ENCODE data around the gene NUP93. TPM values are rescaled to one million over a fixed set of nuclear protein-coding genes. Genes with fewer than 3 reads are reported as not detected.

Gene NUP93
- total and polyA plus RNA-seq, 2 of the 8 experiments (the other 6 are each of a cell fraction or from before 2014, with no cell fraction given) = 147 to 201 TPM

DNA sequence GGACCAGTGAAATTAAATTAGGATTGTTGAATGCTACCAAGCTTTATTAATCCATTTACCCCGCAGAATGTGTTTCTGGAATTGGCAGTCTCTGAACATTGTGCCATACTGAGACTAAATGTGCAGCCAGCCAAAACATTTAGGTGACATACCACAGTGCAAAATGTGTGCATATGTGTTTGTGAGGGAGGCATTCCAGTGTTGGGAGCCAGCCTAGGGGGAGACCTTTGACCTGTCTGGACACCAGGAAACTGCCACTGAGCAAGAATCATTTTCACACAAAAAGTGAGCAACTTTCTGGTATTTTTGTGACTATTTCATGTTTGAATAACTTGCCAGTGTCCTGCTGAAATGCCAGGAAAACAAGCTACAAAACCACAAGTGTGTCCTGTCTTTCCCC is 70.4 kb downstream of the NUP93 start (continued):
- TF ChIP-seq ASH2L (IDR thresholded peaks at IDR 0.05; ENCODE audit: low read length) (no peak), BRCA1 (IDR thresholded peaks at IDR 0.05; ENCODE audit: low read depth, low read length) (no peak), CBX8 (IDR thresholded peaks at IDR 0.05; ENCODE audit: borderline replicate concordance, low read depth, low read length) (no peak), POU5F1 (IDR thresholded peaks at IDR 0.05; ENCODE audit: low read depth, low read length) (no peak), ZNF274 (IDR thresholded peaks at IDR 0.05; ENCODE audit: borderline replicate concordance, extremely low read depth, low read length) (no peak)
- TF ChIP-seq, protein P1, sequence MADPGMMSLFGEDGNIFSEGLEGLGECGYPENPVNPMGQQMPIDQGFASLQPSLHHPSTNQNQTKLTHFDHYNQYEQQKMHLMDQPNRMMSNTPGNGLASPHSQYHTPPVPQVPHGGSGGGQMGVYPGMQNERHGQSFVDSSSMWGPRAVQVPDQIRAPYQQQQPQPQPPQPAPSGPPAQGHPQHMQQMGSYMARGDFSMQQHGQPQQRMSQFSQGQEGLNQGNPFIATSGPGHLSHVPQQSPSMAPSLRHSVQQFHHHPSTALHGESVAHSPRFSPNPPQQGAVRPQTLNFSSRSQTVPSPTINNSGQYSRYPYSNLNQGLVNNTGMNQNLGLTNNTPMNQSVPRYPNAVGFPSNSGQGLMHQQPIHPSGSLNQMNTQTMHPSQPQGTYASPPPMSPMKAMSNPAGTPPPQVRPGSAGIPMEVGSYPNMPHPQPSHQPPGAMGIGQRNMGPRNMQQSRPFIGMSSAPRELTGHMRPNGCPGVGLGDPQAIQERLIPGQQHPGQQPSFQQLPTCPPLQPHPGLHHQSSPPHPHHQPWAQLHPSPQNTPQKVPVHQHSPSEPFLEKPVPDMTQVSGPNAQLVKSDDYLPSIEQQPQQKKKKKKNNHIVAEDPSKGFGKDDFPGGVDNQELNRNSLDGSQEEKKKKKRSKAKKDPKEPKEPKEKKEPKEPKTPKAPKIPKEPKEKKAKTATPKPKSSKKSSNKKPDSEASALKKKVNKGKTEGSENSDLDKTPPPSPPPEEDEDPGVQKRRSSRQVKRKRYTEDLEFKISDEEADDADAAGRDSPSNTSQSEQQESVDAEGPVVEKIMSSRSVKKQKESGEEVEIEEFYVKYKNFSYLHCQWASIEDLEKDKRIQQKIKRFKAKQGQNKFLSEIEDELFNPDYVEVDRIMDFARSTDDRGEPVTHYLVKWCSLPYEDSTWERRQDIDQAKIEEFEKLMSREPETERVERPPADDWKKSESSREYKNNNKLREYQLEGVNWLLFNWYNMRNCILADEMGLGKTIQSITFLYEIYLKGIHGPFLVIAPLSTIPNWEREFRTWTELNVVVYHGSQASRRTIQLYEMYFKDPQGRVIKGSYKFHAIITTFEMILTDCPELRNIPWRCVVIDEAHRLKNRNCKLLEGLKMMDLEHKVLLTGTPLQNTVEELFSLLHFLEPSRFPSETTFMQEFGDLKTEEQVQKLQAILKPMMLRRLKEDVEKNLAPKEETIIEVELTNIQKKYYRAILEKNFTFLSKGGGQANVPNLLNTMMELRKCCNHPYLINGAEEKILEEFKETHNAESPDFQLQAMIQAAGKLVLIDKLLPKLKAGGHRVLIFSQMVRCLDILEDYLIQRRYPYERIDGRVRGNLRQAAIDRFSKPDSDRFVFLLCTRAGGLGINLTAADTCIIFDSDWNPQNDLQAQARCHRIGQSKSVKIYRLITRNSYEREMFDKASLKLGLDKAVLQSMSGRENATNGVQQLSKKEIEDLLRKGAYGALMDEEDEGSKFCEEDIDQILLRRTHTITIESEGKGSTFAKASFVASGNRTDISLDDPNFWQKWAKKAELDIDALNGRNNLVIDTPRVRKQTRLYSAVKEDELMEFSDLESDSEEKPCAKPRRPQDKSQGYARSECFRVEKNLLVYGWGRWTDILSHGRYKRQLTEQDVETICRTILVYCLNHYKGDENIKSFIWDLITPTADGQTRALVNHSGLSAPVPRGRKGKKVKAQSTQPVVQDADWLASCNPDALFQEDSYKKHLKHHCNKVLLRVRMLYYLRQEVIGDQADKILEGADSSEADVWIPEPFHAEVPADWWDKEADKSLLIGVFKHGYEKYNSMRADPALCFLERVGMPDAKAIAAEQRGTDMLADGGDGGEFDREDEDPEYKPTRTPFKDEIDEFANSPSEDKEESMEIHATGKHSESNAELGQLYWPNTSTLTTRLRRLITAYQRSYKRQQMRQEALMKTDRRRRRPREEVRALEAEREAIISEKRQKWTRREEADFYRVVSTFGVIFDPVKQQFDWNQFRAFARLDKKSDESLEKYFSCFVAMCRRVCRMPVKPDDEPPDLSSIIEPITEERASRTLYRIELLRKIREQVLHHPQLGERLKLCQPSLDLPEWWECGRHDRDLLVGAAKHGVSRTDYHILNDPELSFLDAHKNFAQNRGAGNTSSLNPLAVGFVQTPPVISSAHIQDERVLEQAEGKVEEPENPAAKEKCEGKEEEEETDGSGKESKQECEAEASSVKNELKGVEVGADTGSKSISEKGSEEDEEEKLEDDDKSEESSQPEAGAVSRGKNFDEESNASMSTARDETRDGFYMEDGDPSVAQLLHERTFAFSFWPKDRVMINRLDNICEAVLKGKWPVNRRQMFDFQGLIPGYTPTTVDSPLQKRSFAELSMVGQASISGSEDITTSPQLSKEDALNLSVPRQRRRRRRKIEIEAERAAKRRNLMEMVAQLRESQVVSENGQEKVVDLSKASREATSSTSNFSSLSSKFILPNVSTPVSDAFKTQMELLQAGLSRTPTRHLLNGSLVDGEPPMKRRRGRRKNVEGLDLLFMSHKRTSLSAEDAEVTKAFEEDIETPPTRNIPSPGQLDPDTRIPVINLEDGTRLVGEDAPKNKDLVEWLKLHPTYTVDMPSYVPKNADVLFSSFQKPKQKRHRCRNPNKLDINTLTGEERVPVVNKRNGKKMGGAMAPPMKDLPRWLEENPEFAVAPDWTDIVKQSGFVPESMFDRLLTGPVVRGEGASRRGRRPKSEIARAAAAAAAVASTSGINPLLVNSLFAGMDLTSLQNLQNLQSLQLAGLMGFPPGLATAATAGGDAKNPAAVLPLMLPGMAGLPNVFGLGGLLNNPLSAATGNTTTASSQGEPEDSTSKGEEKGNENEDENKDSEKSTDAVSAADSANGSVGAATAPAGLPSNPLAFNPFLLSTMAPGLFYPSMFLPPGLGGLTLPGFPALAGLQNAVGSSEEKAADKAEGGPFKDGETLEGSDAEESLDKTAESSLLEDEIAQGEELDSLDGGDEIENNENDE (IDR thresholded peaks at IDR 0.05; ENCODE audit: insufficient replicate concordance, low read length) = no peak

Data from H1 (cell line).